VCaP (cell line): Measurements from ENCODE around the gene PLEKHA5.

Source experiments
- H3K27ac ChIP-seq: fragments of 450-650 bp; 2 replicates; pipeline ENCODE4 v1.5.1; 2017
- CTCF ChIP-seq: fragments of 450-650 bp; conservative IDR thresholded peaks from 2 replicates; pipeline ENCODE4 v1.5.1; 2017; ENCODE audit warnings: mild to moderate bottlenecking, moderate library complexity

The PLEKHA5 gene

GRCh38 chr12:19183121-19183838 is 53.7 kb downstream of the PLEKHA5 start:
- TF ChIP-seq CTCF, result peak; percentile 60
- no peak overlapping the region for H3K27ac ChIP-seq

GRCh38 chr12:19185262-19185929 is 55.9 kb downstream of the PLEKHA5 start:
- TF ChIP-seq CTCF, result no peak
- no peak overlapping the region for H3K27ac ChIP-seq

- H3K27ac ChIP-seq, result no peak overlapping the region
- TF ChIP-seq CTCF, result peak; percentile 81
These were observed 57.5 kb downstream of the PLEKHA5 start for GRCh38 chr12:19186722-19187661.

- TF ChIP-seq CTCF, result no peak
- H3K27ac ChIP-seq, result no peak overlapping the region
These were observed 60.0 kb downstream of the PLEKHA5 start for GRCh38 chr12:19189522-19189921.

GRCh38 chr12:19190292-19191031 is 60.9 kb downstream of the PLEKHA5 start:
- no peak for TF ChIP-seq CTCF
- H3K27ac ChIP-seq, result no peak overlapping the region

- TF ChIP-seq CTCF, result no peak
- H3K27ac ChIP-seq, result no peak overlapping the region
These were observed 61.6 kb downstream of the PLEKHA5 start for GRCh38 chr12:19191089-19191488.
